GM21576 (cell line): ENCODE data around the gene DBH.

Experiments
- ATAC-seq: cut with Tn5 transposase; IDR thresholded peaks from one replicate; pipeline ENCODE4 v1.9.1; 2021; ENCODE audit warnings: mild to moderate bottlenecking, moderate library complexity; ENCODE audit not compliant: unreplicated experiment

Gene DBH

DNA sequence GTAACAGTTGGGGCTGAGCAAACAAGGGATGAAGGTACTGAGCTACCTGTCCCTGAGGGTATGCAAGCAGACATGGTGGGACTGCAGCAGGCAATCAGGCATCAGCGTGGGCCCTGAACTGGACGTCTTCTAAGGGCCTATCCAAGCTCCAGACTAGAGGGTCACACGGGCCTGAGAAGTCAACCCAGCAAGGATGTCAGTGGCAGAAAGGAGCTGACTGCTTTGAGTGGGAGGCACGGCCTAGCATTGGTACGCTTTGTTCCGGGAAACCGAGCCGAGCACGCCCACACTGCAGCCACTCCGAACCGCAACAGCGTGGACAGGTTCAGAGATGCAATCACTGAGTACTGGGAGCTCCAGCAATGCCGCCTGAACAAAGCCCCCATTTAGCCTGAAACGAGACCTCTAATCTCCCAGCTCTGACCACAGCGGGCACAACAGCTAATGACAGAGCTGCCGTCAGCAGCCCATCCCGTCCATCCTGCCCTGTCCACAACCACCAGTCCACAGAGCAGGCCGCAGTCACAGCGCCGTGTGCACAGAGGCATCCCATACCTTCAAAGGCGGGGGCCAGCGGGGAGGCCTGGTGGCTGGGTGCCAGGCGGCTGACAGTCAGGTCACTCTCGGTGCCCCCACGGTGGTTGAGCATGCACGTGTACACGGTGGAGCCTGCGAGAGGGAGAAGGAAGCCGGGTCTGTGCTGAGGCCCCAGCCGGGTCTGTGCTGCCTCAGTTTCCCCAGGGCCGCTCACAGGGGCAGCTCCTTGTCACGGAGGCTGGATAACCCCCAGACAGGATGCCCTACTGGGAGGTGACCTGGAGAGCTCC lies 57.8 kb downstream of the DBH start:
- no peak for ATAC-seq

DNA sequence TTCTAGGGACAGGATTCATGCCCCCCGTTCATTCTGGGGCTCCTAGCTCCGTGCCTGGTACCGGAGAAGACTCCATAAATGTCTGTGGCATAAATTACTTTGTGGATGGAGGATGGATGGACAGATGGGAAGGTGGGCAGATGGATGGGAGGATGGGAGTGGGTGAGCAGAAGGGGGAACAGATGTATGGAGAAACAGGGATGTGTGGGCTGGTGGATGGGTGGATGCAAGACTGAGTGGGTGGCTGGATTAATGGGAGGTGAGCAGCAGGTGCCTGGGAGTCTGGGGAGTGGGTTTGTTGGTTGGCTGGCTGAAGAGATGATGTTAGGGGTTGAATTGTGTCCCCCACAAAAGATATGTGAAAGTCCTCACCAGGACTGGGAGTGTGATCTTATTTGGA lies 58.5 kb downstream of the DBH start:
- no peak for ATAC-seq

DNA sequence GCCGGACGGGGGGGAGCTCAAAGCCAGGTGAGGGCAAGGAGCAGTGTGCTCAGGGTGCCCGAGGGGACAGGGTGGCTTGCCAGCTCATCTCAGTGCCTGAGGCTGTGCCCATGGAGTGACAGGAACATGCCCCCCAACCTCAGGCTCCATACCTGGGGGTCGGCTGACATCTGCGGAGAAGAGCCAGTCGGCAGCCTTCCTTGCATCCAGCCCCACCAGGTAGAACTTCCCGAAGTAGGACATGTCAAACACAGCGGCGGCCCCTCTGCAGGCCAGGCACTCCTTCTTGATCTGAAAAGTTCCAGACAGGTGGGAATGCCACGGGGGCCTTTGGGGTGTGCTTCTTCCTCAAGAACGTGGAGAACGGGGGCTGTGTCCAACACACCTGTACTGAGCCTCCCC lies 59.9 kb downstream of the DBH start:
- ATAC-seq, result no peak

DNA sequence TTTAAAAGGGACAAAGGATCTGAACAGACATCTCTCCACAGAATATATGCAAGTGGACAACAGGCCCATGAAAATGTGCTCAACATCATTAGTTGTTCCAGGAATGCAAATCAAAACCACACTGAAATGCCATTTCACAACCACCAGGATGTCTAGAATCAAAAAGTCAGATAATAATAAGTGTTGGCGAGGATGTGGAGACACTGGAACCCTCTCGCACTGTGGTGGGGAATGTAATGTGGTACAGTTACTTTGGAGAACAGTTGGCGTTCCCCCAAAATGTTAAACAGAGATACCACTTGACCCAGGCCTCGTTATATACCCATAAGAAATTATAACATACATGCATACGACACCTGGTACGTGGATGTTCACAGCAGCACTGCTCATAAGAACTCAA lies 63.4 kb downstream of the DBH start:
- ATAC-seq, result no peak

DNA sequence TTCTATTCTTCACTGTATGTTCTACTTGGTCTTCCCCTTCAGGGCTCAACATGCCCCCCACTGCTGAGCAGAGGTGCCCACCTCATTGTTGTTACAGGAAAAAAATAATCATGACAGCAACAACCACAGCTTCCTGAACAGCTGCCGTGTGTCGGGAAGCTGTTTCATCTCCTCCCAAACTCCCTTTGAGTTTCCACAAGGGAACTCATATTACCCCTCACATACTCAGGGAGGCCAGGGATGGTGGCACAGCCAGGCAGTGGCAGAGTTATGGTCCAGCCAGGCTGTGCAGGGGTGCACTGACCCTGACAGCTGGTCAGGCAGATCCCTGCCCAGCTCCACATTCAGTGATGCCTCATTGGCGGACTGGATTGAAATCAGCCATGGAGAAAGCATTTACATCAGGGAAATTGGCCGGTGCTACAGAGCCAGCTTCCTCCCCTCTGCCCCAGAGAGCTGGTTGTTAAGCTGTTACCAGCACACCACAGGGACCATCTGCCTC lies 64.7 kb downstream of the DBH start:
- ATAC-seq, result no peak

DNA sequence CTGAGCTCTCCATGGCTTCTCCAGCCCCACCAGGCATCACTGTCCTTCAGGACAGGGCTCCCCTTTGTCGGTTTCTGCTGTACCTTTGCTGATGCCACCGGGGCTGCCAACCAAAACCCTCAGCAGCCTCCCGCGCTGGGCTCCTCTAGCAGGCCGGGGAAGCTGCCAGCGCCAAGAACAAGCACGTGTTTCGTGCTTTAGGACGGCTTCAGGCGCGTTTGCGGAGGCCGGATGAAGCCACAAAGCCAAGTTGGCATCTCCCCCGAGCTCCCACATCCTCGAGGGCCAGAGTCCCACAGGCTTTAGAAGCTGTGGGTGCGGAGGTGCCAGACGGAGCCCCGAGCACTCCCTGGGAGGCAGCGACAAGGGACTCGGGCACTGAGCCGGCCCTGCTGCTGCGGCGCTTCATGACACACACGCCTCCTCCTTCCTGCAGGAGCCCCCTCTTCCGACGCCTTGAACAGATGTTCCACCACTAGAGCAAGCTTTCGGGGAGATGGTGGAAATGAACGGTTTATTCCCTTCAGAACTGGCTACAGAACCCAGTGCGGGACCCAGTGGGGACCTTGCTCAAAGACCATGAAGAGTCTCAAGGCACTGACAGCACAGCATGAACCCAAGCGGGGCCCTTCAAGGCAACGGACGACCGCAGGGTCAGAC lies 65.3 kb downstream of the DBH start:
- no peak for ATAC-seq

DNA sequence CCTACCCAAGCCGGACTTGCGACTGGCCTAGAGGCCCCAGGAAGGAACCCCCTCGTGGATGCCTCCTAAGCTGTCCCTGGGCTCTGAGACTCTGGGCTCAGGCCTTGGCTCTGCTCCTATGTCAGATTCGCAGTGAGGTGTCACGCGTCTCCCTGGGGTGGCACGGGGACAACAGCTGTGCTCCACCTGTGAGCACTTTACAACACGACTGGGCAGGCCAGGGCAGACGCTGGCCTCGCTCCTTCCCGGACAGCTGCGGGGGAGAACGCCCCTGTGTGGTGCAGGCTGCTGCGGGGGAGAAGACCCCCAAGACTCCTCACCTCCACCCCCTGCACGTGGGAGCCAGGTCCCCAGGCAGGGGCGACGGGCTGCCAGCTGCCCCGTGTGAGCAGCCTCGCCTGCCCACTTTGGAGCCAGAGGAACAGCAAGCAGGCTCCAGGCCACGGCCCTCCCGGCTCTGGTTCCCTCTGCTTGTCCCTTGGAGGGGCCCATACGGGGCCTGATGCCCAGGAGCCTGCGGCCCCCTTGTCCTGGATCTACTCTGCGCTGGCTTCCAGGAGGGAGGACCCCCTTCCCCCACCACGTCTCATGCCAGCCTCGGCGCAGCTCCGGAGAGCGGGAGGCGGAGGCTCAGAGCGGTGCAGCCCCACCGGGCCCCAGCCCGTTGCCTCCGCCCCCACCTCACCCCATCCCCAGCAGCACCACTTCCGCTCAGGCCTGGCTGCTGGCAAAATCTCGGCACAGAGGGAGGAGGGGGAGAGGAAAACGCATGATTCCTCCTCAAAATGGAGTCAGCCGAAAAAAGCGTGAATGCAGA lies 66.0 kb downstream of the DBH start:
- no peak for ATAC-seq

DNA sequence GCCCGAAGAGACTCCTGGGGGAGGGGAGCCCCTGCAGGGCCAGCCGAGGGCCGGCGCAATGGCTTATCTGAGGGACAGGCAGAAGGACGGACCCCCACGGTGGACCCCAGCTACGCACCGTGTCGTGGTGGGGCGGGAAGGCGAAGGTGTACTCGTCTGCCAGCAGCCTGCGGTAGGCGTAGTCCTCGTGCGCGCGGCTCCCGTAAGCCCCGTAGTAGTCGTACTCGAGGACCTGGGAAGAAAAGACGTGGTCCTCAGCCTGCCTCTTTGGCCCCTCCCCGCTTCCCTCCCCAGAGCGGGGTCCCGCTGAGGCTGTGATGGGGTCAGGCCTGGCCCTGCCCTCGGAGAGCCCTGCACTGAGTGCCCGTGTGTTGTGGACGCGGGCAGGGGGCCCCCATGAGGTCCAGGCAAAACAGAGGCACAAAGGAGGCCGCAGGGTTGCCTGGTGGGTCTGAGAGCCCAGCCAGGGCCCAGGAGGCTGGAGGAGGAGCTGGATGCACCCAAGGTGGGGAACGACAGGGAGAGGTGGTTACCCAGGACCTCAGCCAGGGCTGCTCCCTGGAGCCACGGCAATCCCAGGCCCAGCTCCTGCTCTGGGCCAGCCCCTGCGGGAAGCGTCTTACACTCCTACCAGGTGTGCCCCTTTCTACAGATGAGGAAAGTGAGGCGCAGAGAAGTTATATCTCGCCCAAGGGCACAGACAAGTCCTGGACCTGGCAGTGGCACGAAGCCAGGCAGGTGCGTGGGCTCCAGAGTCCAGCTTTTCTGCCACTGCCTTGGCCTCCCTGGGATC lies 66.8 kb downstream of the DBH start:
- ATAC-seq, result no peak

DNA sequence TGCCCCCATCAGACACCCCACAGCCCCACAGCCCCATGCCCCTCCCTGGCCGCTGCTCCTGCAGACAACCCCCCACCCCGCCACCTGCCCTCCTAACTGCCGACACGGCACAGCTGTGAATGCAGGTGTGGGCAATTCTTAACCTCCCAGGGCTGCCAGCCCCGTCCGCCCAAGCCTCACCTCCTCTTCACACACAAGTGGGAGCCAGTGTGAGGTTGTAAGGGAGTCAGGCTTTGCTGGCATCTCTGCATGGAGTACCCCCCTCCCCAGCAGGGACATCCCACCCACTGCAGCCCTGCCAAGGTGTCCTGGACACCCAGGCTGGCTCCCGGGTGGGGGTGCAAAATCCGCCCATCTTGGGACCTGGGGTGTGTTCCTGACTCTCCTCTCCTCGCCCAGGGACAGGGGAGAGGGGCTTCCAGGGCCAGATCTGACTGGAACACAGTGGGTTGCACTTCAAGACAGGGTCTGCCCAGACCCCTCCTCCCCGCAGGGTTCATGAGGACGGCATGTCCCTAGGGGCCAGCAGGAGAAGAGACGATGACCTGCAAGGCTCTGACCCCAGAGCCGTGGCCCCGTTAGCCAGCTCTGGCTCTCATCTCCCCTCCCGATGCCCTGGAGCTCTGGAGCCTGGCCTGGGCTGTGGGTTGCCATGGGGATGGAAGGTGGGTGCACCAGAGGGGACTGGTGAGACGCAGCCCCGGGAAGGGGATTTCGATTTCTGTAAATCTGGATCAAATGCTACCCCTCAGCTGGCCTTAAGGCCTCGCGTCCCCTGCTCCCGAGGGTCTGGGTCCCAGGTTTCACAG lies 67.6 kb downstream of the DBH start:
- no peak for ATAC-seq

DNA sequence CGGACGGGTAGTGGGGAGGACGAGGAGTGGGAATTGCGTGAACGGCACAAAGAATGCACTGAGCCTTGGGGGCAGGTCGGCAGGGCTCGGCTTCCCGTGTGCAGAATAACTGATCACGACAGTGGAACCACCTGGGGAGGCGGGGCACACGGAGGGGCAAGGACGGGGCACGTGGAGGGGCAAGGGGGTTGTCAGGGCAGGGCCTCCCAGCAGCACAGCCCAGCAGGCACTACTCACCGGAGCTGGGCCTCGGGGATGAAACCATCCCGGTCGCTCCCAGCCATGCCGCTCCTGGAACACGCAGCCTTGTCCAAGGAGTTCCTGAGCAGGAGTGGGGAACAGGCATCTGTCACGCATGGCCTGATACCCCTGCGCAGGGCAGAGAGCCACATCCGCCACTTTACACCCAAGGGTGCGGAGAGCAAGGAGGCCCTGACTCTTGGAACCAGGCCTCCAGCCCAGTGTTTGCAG lies 68.6 kb downstream of the DBH start:
- no peak for ATAC-seq

DNA sequence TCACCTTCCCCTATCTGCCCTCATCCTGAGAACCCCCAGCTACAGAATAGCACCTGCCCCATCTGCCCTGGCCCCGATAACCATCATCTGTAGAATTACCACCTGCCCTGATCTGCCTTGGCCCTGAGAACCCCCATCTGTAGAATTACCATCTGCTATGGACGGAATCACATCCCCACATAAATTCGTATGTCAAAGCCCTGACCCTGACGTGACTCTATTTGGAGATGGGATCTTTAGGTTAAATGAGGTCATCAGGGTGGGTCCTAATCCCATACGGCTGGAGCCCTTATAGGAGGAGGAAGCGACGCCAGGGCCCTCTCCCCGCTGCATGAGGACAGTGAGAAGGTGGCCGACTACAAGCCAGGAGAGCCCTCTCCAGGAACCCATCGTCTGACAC lies 69.4 kb downstream of the DBH start:
- no peak for ATAC-seq

DNA sequence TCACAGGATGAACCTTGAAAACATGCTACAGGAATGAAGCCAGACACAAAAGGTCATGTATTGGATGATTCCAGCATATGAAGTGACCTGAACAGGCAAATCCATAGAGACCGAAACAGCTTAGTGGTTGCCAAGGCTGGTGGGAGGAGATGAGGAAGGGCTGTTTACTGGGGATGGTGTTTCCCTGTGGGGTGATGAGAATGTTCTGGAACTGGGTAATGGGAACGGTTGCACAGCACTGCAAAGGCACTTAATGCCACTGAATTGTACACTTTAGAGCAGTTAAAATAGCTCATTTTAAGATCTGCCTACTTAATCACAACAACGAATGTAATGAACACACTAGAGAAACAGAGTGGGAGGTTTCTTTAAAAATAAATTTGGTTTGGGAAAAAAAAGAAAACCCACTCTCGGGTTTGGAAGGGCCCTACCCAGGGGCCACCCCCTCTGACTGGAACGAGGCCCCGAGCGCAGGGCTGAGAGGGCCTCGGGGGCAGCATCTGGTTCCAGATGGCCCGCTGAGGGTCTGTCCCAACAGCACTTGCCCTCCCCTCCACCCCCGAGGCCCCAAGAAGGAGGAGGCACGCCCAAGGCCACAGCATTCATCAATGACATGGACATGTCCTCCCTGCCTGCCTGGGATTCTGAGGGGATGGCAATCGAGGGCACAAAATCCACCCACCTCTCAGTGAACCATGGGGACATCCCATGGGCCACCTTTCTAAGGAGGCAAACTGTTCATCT lies 70.3 kb downstream of the DBH start:
- ATAC-seq, result no peak

DNA sequence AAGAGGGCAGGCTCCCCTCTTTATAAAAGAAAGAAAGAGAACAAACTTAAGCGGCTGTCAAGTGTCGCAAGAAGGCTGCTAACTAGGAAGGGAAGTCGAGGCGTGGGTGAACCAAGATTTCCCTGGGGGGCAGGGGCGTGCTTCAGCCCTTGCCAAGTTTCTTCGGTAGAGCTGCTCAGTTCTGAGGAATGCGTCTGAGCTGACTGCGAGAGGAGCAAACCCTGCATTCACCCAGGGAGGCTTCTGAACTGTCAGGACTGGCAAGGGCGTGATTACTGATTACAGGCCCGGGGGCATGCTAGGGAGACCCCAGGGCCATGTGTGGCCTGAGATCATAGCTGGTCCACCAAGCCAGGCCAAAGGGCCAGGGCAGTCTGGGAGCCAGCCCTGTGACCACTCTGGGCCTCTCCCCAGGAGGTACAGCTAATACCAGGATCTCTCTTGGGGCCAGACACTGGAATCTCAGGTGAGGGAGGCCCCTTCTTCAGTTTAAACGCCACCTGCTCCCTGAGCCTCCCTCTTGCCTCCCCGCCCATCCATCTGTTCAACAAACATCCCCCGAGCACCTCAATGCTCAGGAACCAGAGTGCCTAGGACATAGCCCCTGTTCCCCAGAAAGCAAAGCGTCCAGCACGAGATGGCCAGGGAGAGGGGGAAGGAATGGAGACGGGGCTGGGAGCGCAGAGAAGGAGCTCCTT lies 71.1 kb downstream of the DBH start:
- no peak for ATAC-seq

DNA sequence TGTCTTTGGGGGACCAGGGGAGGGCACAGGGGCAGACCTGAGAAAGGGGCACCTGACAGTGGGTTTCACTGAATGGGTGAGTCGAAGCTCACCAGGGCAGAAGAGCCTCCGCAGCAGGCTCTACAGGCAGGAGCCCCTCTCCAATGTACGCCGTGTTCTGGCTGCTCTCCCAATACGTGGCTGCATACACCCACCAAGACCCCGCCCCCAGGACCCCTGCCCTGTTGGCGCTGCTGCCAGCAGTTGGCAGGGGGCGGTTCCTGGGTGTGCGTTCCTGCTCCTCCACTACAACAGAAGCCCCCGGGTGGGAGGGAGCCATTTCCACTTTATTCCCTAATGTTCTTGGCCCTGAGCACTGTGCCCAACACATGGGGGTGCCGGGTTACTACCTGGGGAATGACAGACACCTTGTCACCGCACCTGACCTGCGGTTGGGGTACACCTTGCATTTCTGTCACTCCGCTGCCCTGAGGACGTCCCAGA lies 71.6 kb downstream of the DBH start:
- no peak for ATAC-seq

DNA sequence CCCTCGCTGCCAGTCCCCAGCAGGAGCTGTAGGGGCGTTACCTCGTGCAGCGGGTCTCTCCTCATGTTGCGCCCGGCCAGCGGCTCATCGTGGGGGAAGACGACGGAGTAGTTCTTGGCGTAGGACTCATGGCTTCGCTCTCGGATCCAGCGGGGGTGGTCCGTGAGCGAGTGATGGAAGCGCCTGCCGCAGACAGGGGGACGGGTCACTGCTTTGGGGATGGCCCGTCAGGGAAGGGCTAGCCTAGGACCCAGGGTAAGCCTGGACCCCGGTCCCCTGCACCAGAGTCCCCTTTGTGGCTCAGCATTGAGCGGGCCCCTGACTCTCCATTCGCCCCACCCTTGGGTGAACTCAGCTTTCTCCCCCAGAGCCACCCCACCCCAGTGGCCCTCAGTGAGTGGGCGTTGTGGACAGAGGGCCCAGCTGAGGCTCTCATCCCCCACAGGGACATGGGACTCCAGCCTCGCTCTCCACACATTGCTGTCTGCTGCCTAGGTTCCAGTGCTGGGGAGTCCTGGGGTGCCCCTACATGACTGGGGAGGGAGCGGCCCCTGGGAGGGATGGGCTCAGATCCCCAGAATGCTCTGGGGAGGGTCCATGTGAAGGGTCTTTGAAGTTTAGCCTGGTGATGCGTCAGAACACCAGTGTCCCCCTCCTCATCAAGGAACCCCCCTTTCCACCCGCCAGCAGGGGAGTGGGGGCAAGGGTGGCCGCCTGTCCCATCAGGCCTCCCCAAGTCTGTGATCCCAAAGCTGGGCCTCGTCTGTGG lies 72.3 kb downstream of the DBH start:
- ATAC-seq, result no peak
